ENCODE data around the gene STUM. TPM values are rescaled to one million over a fixed set of nuclear protein-coding genes. Genes with fewer than 3 reads are reported as not detected.

STUM gene
- total and polyA plus RNA-seq, 2 experiments from 2014 or later: 0.23 to 1.3 TPM

DNA sequence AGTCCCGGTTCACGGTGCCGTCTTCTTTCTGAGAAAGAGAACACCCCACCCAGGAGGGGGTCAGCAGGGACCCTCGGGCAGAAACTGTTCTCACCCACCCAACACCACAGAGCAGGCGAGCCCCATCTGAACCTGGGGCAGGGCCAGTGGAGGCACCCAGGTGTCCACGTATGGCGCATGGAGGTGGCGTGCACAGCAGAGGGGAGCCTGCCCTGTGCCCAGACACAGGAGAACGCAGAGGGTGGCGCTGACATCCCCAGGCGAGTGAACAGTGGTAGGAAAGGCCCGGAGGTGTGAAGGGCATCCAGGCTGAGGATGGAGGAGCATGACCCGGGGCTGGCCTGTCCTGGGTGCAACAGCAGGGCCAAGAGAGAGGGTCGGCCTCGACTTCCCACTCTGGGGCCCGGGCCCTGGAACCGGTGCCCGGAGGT lies 91.1 kb downstream of the STUM start (continued):
- TF ChIP-seq STAT1 (IDR thresholded peaks at IDR 0.05; ENCODE audit: unreplicated experiment) (no peak), EZH2 (IDR thresholded peaks at IDR 0.05; ENCODE audit: low read depth, unreplicated experiment) (no peak)
- TF ChIP-seq, protein P1, sequence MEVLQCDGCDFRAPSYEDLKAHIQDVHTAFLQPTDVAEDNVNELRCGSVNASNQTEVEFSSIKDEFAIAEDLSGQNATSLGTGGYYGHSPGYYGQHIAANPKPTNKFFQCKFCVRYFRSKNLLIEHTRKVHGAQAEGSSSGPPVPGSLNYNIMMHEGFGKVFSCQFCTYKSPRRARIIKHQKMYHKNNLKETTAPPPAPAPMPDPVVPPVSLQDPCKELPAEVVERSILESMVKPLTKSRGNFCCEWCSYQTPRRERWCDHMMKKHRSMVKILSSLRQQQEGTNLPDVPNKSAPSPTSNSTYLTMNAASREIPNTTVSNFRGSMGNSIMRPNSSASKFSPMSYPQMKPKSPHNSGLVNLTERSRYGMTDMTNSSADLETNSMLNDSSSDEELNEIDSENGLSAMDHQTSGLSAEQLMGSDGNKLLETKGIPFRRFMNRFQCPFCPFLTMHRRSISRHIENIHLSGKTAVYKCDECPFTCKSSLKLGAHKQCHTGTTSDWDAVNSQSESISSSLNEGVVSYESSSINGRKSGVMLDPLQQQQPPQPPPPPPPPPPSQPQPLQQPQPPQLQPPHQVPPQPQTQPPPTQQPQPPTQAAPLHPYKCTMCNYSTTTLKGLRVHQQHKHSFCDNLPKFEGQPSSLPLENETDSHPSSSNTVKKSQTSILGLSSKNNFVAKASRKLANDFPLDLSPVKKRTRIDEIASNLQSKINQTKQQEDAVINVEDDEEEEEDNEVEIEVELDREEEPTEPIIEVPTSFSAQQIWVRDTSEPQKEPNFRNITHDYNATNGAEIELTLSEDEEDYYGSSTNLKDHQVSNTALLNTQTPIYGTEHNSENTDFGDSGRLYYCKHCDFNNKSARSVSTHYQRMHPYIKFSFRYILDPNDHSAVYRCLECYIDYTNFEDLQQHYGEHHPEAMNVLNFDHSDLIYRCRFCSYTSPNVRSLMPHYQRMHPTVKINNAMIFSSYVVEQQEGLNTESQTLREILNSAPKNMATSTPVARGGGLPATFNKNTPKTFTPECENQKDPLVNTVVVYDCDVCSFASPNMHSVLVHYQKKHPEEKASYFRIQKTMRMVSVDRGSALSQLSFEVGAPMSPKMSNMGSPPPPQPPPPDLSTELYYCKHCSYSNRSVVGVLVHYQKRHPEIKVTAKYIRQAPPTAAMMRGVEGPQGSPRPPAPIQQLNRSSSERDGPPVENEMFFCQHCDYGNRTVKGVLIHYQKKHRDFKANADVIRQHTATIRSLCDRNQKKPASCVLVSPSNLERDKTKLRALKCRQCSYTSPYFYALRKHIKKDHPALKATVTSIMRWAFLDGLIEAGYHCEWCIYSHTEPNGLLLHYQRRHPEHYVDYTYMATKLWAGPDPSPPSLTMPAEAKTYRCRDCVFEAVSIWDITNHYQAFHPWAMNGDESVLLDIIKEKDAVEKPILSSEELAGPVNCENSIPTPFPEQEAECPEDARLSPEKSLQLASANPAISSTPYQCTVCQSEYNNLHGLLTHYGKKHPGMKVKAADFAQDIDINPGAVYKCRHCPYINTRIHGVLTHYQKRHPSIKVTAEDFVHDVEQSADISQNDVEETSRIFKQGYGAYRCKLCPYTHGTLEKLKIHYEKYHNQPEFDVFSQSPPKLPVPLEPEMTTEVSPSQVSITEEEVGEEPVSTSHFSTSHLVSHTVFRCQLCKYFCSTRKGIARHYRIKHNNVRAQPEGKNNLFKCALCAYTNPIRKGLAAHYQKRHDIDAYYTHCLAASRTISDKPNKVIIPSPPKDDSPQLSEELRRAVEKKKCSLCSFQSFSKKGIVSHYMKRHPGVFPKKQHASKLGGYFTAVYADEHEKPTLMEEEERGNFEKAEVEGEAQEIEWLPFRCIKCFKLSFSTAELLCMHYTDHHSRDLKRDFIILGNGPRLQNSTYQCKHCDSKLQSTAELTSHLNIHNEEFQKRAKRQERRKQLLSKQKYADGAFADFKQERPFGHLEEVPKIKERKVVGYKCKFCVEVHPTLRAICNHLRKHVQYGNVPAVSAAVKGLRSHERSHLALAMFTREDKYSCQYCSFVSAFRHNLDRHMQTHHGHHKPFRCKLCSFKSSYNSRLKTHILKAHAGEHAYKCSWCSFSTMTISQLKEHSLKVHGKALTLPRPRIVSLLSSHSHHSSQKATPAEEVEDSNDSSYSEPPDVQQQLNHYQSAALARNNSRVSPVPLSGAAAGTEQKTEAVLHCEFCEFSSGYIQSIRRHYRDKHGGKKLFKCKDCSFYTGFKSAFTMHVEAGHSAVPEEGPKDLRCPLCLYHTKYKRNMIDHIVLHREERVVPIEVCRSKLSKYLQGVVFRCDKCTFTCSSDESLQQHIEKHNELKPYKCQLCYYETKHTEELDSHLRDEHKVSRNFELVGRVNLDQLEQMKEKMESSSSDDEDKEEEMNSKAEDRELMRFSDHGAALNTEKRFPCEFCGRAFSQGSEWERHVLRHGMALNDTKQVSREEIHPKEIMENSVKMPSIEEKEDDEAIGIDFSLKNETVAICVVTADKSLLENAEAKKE (CRISPR knock-in tag; IDR thresholded peaks at IDR 0.05): no peak

DNA sequence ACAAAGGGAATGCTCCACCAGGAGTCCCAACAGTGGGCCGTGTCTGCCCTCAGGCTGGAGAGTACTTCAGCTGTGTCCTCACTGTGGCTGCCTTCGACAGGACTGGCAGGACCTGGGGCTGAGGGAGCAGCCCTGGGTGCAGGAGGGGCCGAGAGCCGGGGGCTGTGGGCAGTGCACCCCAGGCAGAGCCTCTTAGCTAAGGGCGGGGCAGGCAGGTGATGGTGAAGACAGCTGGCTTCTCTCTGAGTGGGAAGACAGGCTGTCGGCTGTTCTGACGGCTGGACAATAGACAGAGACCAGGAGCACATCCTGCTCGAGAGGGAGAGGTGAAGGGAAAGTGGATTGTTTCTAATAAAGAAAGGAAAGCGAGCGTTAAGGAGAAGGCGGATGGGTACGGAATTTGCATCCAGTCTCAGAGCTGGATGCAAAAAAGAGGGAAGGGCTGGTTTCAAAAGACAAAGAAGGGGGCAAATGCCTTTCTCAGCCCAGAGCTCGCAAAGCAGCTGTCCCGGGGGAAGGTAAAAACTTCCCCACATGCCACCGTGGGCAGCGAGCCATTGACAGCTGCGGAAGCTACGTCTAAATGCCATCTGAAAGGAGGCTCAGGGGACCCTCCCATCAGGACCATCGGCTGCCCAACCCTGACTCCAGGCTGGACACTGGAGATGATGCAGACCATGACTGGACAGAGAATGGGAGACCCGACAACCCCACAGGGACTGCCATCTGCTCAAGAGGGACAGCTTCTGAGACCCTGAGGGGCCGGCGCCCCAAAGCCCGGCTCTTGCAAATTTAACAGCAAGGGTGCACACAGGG lies 92.0 kb downstream of the STUM start:
- Histone ChIP-seq H3K4me3 (no peak overlapping the region), H3K36me3 (ENCODE audit: insufficient read depth) (no peaks in the 10 kb centered on the region), H4K20me1 (replicated peaks; ENCODE audit: insufficient read depth) (no peaks in the 10 kb centered on the region), H3K27ac (ENCODE audit: low read depth) (no peak overlapping the region), H3K9me2 (ENCODE audit: insufficient read depth) (no peaks in the 10 kb centered on the region), H3F3A (replicated peaks; ENCODE audit: low read depth) (no peaks in the 10 kb centered on the region), H2AFZ (no peak overlapping the region), H3K79me2 (replicated peaks; ENCODE audit: insufficient read depth) (no peaks in the 10 kb centered on the region), H3K4me2 (no peak overlapping the region; the same call in 1 of the 2 replicates), H3K27me3 (ENCODE audit: insufficient read depth) (no peaks in the 10 kb centered on the region), H3K4me1 (ENCODE audit: insufficient read depth) (peaks cover 4% of the 10 kb centered on the region; the same call in 1 of the 2 replicates)
- H3K4me1 Mint-ChIP-seq: peaks cover 33% of the 10 kb centered on the region
- H3K9me3 Mint-ChIP-seq: no peaks in the 10 kb centered on the region
- DNase-seq (ENCODE audit: low spot score) (no peak), ATAC-seq (no peak)
- H3K36me3 Mint-ChIP-seq (ENCODE audit: low read depth): no peaks in the 10 kb centered on the region
- H3K27me3 Mint-ChIP-seq (ENCODE audit: insufficient read depth, low read depth, poor library complexity): peaks cover 11% of the 10 kb centered on the region
- no peak overlapping the region for H3K27ac Mint-ChIP-seq
- no peak overlapping the region for H3K4me3 Mint-ChIP-seq
- TF ChIP-seq CREB1 (CRISPR knock-in tag; IDR thresholded peaks at IDR 0.05; ENCODE audit: low read depth) (no peak), JUNB (IDR thresholded peaks at IDR 0.05; ENCODE audit: unreplicated experiment) (no peak), ZNF114 (CRISPR knock-in tag; IDR thresholded peaks at IDR 0.05) (no peak), POLR2AphosphoS5 (IDR thresholded peaks at IDR 0.05; ENCODE audit: low read depth) (no peak), NANOG (IDR thresholded peaks at IDR 0.05; ENCODE audit: borderline replicate concordance) (no peak), STAT1 (IDR thresholded peaks at IDR 0.05; ENCODE audit: unreplicated experiment) (no peak), EZH2 (IDR thresholded peaks at IDR 0.05; ENCODE audit: low read depth, unreplicated experiment) (no peak)
- TF ChIP-seq, protein P2, sequence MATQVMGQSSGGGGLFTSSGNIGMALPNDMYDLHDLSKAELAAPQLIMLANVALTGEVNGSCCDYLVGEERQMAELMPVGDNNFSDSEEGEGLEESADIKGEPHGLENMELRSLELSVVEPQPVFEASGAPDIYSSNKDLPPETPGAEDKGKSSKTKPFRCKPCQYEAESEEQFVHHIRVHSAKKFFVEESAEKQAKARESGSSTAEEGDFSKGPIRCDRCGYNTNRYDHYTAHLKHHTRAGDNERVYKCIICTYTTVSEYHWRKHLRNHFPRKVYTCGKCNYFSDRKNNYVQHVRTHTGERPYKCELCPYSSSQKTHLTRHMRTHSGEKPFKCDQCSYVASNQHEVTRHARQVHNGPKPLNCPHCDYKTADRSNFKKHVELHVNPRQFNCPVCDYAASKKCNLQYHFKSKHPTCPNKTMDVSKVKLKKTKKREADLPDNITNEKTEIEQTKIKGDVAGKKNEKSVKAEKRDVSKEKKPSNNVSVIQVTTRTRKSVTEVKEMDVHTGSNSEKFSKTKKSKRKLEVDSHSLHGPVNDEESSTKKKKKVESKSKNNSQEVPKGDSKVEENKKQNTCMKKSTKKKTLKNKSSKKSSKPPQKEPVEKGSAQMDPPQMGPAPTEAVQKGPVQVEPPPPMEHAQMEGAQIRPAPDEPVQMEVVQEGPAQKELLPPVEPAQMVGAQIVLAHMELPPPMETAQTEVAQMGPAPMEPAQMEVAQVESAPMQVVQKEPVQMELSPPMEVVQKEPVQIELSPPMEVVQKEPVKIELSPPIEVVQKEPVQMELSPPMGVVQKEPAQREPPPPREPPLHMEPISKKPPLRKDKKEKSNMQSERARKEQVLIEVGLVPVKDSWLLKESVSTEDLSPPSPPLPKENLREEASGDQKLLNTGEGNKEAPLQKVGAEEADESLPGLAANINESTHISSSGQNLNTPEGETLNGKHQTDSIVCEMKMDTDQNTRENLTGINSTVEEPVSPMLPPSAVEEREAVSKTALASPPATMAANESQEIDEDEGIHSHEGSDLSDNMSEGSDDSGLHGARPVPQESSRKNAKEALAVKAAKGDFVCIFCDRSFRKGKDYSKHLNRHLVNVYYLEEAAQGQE (IDR thresholded peaks at IDR 0.05; ENCODE audit: unreplicated experiment): no peak
- TF ChIP-seq, protein P3, sequence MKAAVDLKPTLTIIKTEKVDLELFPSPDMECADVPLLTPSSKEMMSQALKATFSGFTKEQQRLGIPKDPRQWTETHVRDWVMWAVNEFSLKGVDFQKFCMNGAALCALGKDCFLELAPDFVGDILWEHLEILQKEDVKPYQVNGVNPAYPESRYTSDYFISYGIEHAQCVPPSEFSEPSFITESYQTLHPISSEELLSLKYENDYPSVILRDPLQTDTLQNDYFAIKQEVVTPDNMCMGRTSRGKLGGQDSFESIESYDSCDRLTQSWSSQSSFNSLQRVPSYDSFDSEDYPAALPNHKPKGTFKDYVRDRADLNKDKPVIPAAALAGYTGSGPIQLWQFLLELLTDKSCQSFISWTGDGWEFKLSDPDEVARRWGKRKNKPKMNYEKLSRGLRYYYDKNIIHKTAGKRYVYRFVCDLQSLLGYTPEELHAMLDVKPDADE (IDR thresholded peaks at IDR 0.05): no peak
- TF ChIP-seq, protein P4, sequence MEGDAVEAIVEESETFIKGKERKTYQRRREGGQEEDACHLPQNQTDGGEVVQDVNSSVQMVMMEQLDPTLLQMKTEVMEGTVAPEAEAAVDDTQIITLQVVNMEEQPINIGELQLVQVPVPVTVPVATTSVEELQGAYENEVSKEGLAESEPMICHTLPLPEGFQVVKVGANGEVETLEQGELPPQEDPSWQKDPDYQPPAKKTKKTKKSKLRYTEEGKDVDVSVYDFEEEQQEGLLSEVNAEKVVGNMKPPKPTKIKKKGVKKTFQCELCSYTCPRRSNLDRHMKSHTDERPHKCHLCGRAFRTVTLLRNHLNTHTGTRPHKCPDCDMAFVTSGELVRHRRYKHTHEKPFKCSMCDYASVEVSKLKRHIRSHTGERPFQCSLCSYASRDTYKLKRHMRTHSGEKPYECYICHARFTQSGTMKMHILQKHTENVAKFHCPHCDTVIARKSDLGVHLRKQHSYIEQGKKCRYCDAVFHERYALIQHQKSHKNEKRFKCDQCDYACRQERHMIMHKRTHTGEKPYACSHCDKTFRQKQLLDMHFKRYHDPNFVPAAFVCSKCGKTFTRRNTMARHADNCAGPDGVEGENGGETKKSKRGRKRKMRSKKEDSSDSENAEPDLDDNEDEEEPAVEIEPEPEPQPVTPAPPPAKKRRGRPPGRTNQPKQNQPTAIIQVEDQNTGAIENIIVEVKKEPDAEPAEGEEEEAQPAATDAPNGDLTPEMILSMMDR (conservative IDR thresholded peaks at IDR 0.05; ENCODE audit: low read depth in 2 of 2): no peak
